SW 1271 (cell line): ENCODE data around the gene USP1.

Experiments
- DNase-seq, 2 experiments: peaks; one replicate each; lab custom pipeline; 2025; lab: John Stamatoyannopoulos, UW

The USP1 gene

GRCh38 chr1:62426237-62426636 is 10.6 kb upstream of the USP1 start:
- no peak for DNase-seq

GRCh38 chr1:62426794-62427193 is 10.1 kb upstream of the USP1 start:
- no peak for DNase-seq

- no peak for DNase-seq
Observed at GRCh38 chr1:62428351-62428750, 8.5 kb upstream of the USP1 start.

DNA sequence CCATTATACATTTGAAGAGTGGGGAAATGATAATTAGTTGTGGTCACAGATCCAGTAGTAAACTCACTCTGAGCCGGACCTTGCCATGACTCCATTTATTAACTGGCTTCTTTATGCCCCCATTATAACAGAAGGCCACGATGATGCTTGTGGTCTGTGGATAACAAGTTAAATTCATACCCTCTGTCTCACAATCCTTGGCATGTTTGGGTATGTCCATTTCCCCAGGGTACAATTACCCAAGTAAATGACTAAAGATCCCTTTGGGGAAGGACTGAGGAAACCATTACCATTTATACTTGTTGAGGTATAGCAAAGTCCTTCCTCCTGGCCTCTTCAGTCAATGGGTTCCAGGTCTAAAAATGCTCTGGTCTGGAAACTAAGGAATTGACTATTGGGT is 7.3 kb upstream of the USP1 start:
- DNase-seq = no peak

- no peak for DNase-seq
Observed at GRCh38 chr1:62433861-62434617, 2.8 kb upstream of the USP1 start.

GRCh38 chr1:62434618-62435001 is 2.2 kb upstream of the USP1 start:
- DNase-seq = no peak

DNA sequence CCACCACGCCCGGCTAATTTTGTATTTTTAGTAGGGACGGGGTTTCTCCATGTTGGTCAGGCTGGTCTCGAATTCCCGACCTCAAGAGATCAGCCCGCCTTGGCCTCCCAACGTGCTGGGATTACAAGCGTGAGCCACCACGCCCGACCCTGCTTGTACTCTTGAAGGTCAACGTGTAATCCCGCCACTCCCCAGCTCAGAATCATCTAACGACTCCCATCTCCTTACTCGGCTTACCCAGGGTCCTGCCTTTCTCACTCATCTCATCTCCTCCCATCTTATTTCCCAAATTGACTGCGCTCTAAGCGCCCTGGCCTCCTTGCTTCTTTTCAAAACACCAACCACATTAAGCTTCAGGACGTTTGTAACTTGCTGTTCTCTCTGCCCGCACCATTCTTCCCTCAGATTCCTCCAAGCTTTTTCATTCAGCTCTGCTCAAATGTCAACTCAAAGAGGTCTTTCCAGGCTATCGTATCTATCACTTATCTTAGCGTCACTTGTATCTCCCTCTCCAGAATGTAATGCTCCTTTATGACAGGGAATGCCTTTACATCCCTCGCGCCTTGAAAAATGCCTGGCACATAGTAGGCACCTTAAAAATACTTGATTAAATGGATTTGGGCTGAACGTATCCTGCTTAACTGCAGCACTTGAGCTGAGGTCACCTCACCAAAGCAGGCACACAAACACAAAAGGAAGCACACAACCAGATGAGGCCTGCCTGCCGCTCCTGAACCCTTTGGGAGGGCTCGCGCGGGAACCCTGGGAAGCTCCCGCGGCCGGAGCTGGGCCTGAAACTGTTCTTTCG is 1.4 kb upstream of the USP1 start:
- no peak for DNase-seq

DNA sequence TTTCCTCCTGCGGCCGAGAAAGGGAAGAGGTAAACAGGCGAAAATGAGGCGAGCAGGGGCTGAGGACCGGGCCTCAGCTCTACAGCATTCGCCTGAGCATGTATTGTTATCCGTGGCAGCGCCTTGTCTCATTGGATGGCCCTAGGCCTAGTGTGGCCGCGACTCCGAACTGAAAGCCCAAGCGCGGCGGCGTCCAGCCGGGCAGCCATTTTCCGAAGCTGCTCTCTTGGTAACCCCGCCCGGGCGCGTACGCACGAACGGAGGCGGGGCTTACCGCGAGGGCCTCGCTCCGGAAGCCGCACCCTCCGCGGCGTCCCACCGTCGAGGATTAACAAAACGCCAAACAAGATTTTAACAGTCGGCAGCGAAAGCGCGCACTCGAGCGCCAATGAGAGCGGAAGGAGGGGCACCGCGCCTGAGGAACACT is 797 bp upstream of the USP1 start:
- no peak for DNase-seq

DNA sequence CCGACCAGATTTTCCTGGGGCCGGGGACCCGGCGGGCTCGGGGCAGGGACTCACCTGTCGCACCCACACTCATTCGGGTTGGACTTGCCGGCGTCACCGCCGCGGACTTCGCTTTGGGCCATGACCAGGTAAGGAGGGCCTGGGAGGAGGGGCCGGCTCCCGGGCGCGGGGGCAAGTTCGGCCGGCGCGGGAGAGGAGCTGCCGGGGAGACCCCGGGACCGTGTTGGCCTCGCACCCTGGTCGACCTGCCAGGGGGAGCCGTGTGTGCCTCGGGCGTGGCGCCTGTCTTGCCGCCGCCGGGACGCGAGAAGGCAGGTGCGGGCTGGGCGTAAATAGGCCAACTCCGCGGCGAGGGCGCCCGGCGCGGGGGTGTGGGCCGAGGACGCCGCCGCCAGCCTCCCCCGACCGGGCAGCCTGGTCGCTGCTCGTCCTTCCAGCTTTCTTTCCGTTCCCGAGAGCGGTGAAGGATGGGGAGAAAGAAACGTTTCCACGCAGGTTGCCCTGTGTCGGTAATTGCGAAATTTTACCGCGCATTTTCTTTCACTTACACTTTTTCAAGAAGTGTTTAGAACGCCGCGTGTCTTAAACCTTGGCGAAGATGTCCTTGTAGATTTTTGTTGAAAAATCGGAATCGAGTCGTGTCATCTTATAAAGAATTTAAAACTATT is 558 bp downstream of the USP1 start:
- no peak for DNase-seq

GRCh38 chr1:62438163-62438562 is 1.3 kb downstream of the USP1 start:
- no peak for DNase-seq

- DNase-seq = no peak
Observed at GRCh38 chr1:62439652-62440371, 3.0 kb downstream of the USP1 start.

- no peak for DNase-seq
Observed at GRCh38 chr1:62444701-62445100, 7.9 kb downstream of the USP1 start.

DNA sequence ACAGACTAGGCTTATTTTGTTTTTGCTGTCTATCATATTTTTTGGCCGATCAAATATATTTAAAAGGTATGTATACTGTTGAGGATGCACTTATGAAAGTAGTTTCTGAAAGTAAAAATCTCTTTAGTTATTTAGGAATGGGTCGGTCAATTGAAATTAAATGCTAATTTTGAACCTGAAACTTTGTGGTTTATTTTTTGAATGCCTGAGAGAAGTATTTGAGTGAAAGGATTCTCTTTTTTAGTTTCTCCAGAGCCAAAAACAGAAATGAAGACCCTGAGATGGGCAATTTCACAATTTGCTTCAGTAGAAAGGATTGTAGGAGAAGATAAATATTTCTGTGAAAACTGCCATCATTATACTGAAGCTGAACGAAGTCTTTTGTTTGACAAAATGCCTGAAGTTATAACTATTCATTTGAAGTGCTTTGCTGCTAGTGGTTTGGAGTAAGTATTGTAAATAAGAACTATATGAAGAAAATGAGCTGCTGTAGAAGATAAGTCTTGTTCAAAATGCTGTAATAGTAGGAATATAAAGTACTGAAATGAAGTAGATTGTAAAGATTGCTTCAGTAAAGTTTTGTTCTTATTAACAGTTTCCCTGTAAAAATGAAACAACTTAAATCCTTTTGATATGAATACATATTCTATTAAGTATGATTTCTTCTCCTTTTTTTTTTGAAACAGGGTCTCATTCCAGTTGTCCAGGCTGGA is 11.5 kb downstream of the USP1 start:
- DNase-seq = no peak

DNA sequence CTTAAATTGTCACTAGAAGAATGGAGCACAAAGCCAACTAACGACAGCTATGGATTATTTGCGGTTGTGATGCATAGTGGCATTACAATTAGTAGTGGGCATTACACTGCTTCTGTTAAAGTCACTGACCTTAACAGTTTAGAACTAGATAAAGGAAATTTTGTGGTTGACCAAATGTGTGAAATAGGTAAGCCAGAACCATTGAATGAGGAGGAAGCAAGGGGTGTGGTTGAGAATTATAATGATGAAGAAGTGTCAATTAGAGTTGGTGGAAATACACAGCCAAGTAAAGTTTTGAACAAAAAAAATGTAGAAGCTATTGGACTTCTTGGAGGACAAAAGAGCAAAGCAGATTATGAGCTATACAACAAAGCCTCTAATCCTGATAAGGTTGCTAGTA is 13.5 kb downstream of the USP1 start:
- DNase-seq = no peak

GRCh38 chr1:62452951-62453350 is 16.1 kb downstream of the USP1 start:
- DNase-seq = no peak

DNA sequence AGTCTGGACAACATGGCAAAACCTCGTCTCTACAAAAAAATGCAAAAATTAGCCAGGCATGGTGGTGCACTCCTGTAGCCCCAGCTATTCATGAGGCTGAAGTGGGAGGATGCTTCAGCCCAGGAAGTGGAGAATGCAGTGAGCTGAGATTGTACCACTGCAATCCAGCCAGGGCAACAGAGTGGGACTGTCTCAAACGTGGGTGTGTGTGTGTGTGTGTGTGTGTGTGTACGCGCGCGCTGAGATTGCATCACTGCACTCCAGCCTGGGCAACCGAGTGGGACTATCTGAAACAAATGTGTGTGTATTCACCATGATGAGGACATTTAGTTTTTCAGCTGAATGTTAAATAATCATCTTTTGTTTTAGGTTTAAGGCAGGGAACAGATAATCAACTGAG is 21.1 kb downstream of the USP1 start:
- DNase-seq = no peak

- no peak for DNase-seq
Observed at GRCh38 chr1:62462370-62462769, 25.5 kb downstream of the USP1 start.

- no peak for DNase-seq
Observed at GRCh38 chr1:62467092-62467491, 30.2 kb downstream of the USP1 start.

DNA sequence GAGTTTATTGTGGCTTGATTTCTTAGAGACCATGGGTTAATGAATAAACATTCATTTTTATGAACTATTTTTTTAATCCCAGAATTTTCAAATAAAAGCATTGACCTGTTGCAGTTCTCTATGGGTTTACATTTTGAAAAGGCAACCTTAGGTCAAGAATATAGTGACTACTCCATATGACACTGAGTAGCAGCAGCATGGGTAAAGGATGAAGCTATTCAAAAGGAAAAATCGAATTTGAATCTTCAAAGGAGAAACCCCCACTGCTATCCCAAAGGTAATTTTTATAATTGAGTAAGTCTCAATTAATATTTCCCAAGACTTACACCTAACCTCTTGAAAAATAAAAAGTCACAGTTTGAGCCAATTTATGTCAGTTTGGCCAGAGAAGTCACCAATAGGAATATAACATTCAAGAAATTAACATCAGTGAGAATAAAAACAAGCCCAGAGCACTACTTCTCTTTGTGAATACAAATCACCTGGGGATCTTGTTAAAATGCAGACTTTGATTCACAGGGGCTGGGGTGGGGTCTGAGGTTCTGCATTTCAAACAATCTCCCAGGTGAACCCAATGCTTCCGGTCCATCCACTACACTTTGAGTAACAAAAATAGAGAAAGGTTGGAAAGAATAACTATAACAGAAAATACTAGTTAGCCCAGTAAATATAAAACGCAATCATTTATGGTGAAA is 39.8 kb downstream of the USP1 start:
- DNase-seq = no peak

- DNase-seq = no peak
Observed at GRCh38 chr1:62481681-62482080, 44.8 kb downstream of the USP1 start.
